ENCODE results near the gene HS3ST6.
A peak's percentile ranks its signal among the peaks of the same experiment; 100 is the strongest.
"Not testable (repeated sequence)": the region's sequence is repeated elsewhere in the genome, so short reads cannot be mapped to it uniquely, and the experiment has no call there.

The HS3ST6 gene

DNA sequence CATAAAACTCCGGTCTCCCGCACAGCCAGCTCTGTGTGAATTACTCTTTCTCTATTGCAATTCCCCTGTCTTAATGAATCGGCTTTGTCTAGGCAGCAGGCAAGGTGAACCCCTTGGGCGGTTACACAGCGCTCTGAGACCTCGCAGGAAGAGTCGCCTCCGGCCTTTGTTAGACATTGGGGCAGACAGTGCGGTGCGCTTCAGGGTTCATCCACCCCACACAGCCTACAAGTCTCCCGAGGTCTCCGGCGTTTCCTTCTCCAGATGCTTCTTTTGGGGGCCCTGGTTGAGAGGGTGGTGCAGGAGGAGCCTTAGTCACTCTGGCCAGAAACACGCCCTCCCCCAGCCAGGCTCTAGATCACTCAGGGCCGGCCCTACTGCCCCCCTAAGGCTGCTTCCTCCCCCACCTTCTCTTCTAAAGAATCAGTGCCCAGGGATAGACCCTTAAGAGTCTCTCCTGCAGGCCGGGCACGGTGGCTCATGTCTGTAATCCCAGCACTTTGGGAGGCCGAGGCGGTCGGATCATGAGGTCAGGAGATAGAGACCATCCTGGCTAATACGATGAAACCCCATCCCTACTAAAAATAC is 26.5 kb upstream of the HS3ST6 start:
- TF ChIP-seq, protein P1, sequence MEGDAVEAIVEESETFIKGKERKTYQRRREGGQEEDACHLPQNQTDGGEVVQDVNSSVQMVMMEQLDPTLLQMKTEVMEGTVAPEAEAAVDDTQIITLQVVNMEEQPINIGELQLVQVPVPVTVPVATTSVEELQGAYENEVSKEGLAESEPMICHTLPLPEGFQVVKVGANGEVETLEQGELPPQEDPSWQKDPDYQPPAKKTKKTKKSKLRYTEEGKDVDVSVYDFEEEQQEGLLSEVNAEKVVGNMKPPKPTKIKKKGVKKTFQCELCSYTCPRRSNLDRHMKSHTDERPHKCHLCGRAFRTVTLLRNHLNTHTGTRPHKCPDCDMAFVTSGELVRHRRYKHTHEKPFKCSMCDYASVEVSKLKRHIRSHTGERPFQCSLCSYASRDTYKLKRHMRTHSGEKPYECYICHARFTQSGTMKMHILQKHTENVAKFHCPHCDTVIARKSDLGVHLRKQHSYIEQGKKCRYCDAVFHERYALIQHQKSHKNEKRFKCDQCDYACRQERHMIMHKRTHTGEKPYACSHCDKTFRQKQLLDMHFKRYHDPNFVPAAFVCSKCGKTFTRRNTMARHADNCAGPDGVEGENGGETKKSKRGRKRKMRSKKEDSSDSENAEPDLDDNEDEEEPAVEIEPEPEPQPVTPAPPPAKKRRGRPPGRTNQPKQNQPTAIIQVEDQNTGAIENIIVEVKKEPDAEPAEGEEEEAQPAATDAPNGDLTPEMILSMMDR (conservative IDR thresholded peaks at IDR 0.05; ENCODE audit: low read depth, low read length): no peak
- no peak overlapping the region for H3K4me3 ChIP-seq (ENCODE audit: low read depth, low read length)
- DNase-seq (ENCODE audit: low read depth): no peak

DNA sequence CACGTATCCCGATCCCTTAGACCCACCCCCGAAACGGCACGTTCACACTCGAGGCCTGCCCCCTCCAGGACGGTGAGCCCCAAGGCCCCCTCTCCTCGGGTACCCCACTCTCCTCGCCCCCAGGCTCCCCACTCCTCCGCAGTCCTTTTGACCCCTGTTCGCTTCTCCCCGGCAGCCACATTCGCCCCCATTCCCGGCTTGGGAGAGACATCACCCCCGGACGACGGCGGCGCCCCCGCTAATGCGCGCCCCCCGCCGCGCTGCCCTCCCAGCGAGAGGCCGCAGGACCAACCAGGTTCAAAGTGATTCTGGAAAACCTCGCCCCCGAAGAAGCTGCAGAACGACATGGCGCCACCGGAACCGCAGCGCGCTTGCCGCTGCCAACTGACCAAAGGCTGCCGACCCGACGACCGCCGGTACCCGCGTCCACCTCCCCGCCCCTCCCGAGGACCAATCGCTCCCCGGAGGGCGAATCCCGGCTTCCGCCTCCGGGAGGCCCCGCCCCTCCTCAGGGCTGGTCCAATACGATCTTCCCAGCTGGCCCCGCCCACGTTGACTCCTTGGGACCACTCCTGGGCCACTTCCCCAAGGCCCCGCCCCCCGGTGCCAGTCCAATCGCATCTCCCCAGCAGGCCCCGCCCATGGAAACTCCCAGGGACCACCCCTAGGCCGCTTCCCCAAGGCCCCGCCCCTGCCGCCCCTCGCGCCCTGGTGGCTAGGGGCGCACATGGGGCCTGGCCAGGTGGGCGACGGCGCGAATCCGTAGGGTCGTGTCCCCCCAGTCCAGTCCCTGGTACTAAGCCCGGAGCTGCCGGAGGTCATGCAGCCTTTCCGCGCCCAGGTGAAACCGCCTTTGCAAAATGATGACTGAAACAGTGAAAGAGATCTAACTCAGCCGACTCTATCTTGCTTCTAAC is 24.9 kb upstream of the HS3ST6 start, which contains the start of gene MSRB1:
TSS of gene MSRB1 (minus strand) at position 390 of the 917 bp plus-strand sequence. CDS start at position 347, 43 bp downstream.
- DNase-seq (ENCODE audit: low read depth): peak; percentile 99
- TF ChIP-seq, protein P1 (conservative IDR thresholded peaks at IDR 0.05; ENCODE audit: low read depth, low read length): no peak
- H3K4me3 ChIP-seq (ENCODE audit: low read depth, low read length): peak within 1 kb of the TSS; percentile 85

DNA sequence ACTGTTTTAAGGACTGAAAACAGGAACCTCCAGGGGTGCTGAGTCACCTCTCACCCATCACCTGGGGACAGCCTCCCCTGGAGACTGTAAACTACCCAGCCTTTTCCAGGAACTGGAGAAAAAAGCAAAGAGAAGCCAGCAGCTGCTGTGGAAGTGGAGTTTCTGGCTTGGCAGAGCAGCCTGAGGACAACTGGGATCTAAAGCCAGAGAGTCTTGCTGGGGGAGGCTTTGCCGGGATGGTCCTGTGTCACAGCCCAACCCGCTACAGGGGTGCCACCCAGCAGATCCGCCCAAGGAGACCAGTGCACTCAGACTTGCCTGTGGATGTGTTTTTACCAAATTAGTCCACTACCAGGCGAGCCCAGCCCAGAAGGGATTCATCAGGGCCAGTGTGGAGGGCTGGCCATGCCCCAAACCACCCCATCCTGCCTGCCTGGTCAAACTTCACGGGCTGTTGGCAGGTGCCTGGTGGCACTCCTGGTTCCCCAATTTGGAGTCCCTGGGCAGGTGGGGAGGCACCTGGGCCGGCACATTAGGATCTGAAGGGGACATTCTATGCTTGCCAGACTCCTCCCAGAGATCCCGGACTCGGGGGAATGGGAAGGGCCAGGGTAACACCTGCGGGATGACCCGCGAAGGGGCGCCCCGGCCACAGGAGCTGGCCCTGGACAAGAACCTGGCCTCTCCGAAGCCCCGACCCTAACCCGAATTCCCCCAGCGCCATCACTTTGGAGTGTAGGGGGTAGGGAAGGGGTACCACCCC is 24.0 kb upstream of the HS3ST6 start:
- H3K4me3 ChIP-seq (ENCODE audit: low read depth, low read length): peak overlapping the region; percentile 85
- TF ChIP-seq, protein P1 (conservative IDR thresholded peaks at IDR 0.05; ENCODE audit: low read depth, low read length): no peak
- peak; percentile 50 for DNase-seq (ENCODE audit: low read depth)

DNA sequence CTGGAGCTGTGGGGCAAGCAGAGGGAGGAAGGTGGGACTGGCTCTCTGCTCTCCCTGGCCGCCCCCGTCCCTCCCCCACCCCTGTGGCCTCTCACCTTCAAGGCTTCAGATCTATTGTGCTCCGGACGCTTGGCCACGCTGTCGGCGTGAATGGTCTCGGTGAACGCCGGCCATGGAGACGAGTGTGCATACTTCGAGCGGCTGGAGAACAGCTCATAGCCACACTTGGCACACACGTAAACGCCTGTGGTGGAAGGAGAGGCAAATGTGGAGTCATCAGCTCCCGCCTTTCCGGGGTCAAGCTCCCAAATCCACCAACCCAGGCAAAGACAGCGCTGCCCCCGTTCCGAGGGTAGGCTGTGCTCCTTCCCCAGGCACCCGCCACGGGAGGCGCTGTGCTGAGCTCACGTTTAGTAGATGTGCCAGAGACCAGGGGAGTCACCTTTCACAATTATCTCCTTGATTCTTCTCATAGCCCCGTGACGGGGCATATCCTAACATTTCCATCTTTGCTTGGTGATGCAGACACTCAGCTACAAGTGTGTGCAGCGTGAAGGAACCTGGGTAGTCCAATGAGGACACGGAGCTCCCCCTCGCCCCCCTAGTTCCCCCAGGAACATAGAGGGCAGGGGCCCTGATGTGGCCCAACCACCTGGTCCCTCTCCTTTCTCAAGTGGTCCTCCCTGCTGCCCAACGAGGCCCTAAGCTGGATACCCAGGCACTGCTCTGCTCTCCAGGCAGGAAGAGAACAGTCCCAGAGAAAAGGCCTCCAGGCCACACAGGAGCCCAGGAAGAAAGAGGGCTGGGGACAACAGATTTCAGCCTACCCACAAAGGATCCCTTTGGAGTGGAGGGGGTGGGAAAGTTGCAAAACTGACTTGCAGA is 23.2 kb upstream of the HS3ST6 start:
- peak overlapping the region; percentile 85 for H3K4me3 ChIP-seq (ENCODE audit: low read depth, low read length)
- TF ChIP-seq, protein P1 (conservative IDR thresholded peaks at IDR 0.05; ENCODE audit: low read depth, low read length): peak; percentile 29
- peak; percentile 40 for DNase-seq (ENCODE audit: low read depth)

DNA sequence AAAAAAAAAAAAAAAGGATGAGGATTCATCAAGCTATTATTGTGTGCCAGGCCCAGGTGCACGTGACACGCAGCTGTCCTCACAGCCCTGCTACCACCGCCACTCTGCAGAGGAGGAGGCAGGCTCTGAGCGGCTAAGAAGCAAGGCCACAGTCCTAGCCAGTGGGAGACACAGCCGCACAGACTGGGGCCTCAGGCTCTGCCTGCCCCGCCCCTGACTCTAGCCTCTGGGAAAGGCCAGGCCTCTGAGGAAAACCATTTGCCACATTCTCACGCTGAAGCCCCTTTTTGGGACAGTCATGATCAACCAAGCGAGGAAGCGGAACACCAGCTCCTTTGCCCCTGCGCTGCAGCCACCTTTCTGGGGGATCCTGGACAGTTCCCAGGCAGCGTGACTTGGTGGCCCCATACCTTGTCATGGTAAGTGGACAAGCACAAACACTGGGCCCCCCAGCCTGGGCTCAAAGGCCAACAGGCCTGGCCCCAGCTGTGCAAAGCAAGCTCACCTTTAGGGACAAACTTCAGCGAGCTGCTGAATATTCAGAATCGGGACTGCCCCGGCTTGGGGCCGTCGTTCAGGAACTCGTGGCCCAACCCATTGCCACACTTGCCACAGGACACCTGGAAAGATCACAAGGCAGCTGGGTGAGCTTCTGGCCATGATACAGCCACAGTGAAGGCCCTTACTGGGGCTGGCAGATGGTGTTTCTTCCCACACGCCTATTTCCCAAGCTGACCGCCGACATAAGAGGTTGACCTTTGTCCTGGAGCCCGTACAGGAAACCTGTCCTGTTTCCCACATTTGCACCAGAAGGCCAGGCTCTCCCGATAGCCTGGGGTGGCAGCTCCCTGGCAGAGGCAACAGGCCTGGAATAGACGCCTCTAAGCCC is 22.3 kb upstream of the HS3ST6 start:
- no peak overlapping the region for H3K4me3 ChIP-seq (ENCODE audit: low read depth, low read length)
- TF ChIP-seq, protein P1 (conservative IDR thresholded peaks at IDR 0.05; ENCODE audit: low read depth, low read length): no peak
- no peak for DNase-seq (ENCODE audit: low read depth)

DNA sequence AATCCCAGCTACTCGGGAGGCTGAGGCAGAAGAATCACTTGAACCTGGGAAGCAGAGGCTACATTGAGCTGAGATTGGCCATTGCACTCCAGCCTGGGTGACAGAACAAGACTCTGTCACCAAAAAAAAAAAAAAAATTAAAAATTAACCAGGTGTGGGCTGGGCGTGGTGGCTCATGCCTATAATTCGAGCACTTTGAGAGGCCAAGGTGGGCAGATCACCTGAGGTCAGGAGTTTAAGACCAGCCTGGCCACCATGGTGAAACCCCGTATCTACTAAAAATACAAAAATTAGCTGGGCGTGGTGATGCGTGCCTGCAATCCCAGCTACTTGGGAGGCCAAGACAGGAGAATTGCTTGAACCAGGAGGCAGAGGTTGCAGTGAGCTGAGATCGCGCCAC is 21.6 kb upstream of the HS3ST6 start:
- H3K4me3 ChIP-seq (ENCODE audit: low read depth, low read length); DNase-seq (ENCODE audit: low read depth): not testable (repeated sequence)

Data from choroid plexus epithelial cell (primary cell).